DND-41 (cell line): ENCODE data around the gene CMTM3.

Source experiments
- EZH2 ChIP-seq: IDR thresholded peaks from 3 replicates; pipeline ENCODE4 v1.6.1; 2012; ENCODE audit warnings: borderline replicate concordance, low read depth, mild to moderate bottlenecking, moderate library complexity, low read length, inconsistent platforms; ENCODE audit not compliant: severe bottlenecking
- TF ChIP-seq, protein P1 (sequence below): IDR thresholded peaks from 2 replicates; pipeline ENCODE4 v1.5.1; 2012; ENCODE audit warnings: borderline replicate concordance, low read length, moderate library complexity, mild to moderate bottlenecking; ENCODE audit not compliant: poor library complexity, severe bottlenecking; ENCODE audit errors: extremely low read depth

DNA sequence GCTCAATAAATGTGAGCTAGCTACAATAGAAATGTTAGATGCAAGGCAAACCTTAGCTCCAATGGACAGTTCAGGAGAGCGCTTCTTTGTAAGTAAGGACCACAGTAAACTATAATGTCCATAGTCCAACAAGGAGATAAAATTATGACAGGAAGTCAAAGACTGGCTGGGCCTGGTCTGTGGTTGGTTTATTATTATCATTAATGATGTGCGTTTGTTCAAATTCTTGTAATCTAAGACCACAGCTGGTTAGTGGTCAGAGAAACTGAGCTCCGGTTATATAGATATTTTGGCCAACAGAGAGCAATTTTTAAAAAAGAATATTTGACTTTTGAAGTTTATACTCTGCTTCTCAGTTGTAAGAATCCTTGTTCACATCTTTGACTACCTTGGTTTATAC, 30.0 kb upstream of the CMTM3 start:
- TF ChIP-seq, protein P1, sequence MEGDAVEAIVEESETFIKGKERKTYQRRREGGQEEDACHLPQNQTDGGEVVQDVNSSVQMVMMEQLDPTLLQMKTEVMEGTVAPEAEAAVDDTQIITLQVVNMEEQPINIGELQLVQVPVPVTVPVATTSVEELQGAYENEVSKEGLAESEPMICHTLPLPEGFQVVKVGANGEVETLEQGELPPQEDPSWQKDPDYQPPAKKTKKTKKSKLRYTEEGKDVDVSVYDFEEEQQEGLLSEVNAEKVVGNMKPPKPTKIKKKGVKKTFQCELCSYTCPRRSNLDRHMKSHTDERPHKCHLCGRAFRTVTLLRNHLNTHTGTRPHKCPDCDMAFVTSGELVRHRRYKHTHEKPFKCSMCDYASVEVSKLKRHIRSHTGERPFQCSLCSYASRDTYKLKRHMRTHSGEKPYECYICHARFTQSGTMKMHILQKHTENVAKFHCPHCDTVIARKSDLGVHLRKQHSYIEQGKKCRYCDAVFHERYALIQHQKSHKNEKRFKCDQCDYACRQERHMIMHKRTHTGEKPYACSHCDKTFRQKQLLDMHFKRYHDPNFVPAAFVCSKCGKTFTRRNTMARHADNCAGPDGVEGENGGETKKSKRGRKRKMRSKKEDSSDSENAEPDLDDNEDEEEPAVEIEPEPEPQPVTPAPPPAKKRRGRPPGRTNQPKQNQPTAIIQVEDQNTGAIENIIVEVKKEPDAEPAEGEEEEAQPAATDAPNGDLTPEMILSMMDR: no peak
- no peak for TF ChIP-seq EZH2
